IPS-18a (cell line): ENCODE data around the gene GNAI3.

ENCODE experiments used
- H3K27ac ChIP-seq: one replicate; pipeline ENCODE4 v1.5.1; 2013; ENCODE audit warnings: low read length
- H3K27me3 ChIP-seq: one replicate; pipeline ENCODE4 v1.6.1; 2013; ENCODE audit warnings: mild to moderate bottlenecking, low read length; ENCODE audit not compliant: control insufficient read depth, insufficient read depth
- H3K36me3 ChIP-seq: one replicate; pipeline ENCODE4 v1.6.1; 2013; ENCODE audit warnings: low read depth, low read length; ENCODE audit not compliant: control insufficient read depth
- H3K4me1 ChIP-seq: one replicate; pipeline ENCODE4 v1.6.1; 2013; ENCODE audit warnings: low read depth, low read length; ENCODE audit not compliant: control insufficient read depth
- H3K4me3 ChIP-seq: one replicate; pipeline ENCODE4 v1.5.1; 2013; ENCODE audit warnings: low read length
- H3K9ac ChIP-seq: one replicate; pipeline ENCODE4 v1.6.1; 2013; ENCODE audit warnings: mild to moderate bottlenecking, low read length, moderate library complexity
- H3K9me3 ChIP-seq: one replicate; pipeline ENCODE4 v1.6.1; 2013; ENCODE audit warnings: low read depth, low read length; ENCODE audit not compliant: control insufficient read depth

Gene GNAI3

GRCh38 chr1:109586055-109586454 is 37.6 kb downstream of the GNAI3 start:
- Histone ChIP-seq H3K4me3 (no peak overlapping the region), H3K9me3 (no peaks in the 10 kb centered on the region), H3K27ac (no peak overlapping the region), H3K27me3 (no peaks in the 10 kb centered on the region), H3K9ac (no peak overlapping the region), H3K4me1 (no peaks in the 10 kb centered on the region), H3K36me3 (peaks cover 63% of the 10 kb centered on the region)

GRCh38 chr1:109589177-109589576 is 40.8 kb downstream of the GNAI3 start:
- peaks cover 70% of the 10 kb centered on the region for H3K36me3 ChIP-seq
- H3K4me3 ChIP-seq = no peak overlapping the region
- H3K4me1 ChIP-seq = no peaks in the 10 kb centered on the region
- no peak overlapping the region for H3K9ac ChIP-seq
- H3K9me3 ChIP-seq = no peaks in the 10 kb centered on the region
- H3K27ac ChIP-seq = no peak overlapping the region
- H3K27me3 ChIP-seq = no peaks in the 10 kb centered on the region

DNA sequence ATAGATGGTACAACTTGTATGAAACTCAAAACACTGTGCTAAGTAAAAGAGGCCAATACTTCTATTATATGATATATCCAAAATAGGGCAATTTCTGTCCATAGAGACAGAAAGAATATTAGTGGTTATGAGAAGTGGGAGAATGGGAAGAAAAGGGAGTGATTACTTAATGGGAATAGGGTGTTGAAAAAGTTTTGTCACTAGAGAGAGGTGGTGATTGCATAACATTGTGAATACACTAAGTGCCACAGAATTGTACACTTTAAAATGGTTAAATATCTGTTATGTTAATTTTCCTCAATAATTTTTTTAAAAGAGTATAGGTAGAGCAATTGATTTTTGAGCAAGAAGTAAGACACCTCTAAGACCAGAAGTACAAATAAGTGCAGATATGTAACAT is 41.3 kb downstream of the GNAI3 start:
- no peak overlapping the region for H3K9ac ChIP-seq
- H3K27ac ChIP-seq = no peak overlapping the region
- no peaks in the 10 kb centered on the region for H3K4me1 ChIP-seq
- H3K9me3 ChIP-seq = no peaks in the 10 kb centered on the region
- H3K4me3 ChIP-seq = no peak overlapping the region
- H3K36me3 ChIP-seq = peaks cover 65% of the 10 kb centered on the region
- H3K27me3 ChIP-seq = no peaks in the 10 kb centered on the region

GRCh38 chr1:109592916-109593315 is 44.5 kb downstream of the GNAI3 start:
- peaks cover 39% of the 10 kb centered on the region for H3K36me3 ChIP-seq

GRCh38 chr1:109595531-109595930 is 47.1 kb downstream of the GNAI3 start:
- no peak overlapping the region for H3K9ac ChIP-seq
- H3K27me3 ChIP-seq = no peaks in the 10 kb centered on the region
- peaks cover 22% of the 10 kb centered on the region for H3K36me3 ChIP-seq
- no peak overlapping the region for H3K27ac ChIP-seq
- no peaks in the 10 kb centered on the region for H3K4me1 ChIP-seq
- no peak overlapping the region for H3K4me3 ChIP-seq
- no peaks in the 10 kb centered on the region for H3K9me3 ChIP-seq

More at GRCh38 chr1:109592916-109593315, 44.5 kb downstream of the GNAI3 start:
- no peak overlapping the region for H3K27ac ChIP-seq
- H3K9ac ChIP-seq = no peak overlapping the region
- no peaks in the 10 kb centered on the region for H3K27me3 ChIP-seq
- no peak overlapping the region for H3K4me3 ChIP-seq
- H3K4me1 ChIP-seq = no peaks in the 10 kb centered on the region
- no peaks in the 10 kb centered on the region for H3K9me3 ChIP-seq

GRCh38 chr1:109598156-109598555 is 49.7 kb downstream of the GNAI3 start:
- no peak overlapping the region for H3K27ac ChIP-seq
- no peak overlapping the region for H3K4me3 ChIP-seq
- H3K27me3 ChIP-seq = no peaks in the 10 kb centered on the region
- peaks cover 6% of the 10 kb centered on the region for H3K36me3 ChIP-seq
- no peak overlapping the region for H3K9ac ChIP-seq
- no peaks in the 10 kb centered on the region for H3K9me3 ChIP-seq
- no peaks in the 10 kb centered on the region for H3K4me1 ChIP-seq

- Histone ChIP-seq H3K4me1 (no peaks in the 10 kb centered on the region), H3K27ac (no peak overlapping the region), H3K9me3 (no peaks in the 10 kb centered on the region), H3K36me3 (peaks cover 5% of the 10 kb centered on the region), H3K27me3 (no peaks in the 10 kb centered on the region), H3K9ac (no peak overlapping the region), H3K4me3 (no peak overlapping the region)
Observed at GRCh38 chr1:109598655-109599054, 50.2 kb downstream of the GNAI3 start.

DNA sequence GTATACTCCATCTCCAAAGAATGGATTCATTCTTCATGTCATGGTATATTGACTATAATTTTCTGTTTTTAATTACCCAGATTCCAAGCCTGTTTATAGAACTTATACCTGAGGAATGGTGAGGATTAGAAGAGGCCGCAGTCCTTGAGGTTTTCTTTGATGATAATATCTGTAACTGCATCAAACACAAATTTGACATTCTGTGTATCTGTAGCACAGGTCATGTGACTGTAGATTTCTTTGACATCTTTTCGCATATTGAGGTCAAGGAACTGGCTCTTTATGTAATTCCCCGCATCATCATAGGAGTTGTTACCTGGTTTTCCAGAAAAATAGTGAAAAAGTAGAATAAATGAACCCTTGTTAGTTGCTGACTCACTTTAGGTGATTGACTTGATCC is 54.8 kb downstream of the GNAI3 start:
- H3K4me1 ChIP-seq = no peaks in the 10 kb centered on the region
- H3K9me3 ChIP-seq = no peaks in the 10 kb centered on the region
- H3K27me3 ChIP-seq = no peaks in the 10 kb centered on the region
- H3K4me3 ChIP-seq = no peak overlapping the region
- no peaks in the 10 kb centered on the region for H3K36me3 ChIP-seq
- no peak overlapping the region for H3K27ac ChIP-seq
- no peak overlapping the region for H3K9ac ChIP-seq

- H3K4me3 ChIP-seq = no peak overlapping the region
- H3K9ac ChIP-seq = no peak overlapping the region
- no peaks in the 10 kb centered on the region for H3K36me3 ChIP-seq
- H3K9me3 ChIP-seq = no peaks in the 10 kb centered on the region
- H3K4me1 ChIP-seq = peaks cover 6% of the 10 kb centered on the region
- H3K27me3 ChIP-seq = no peaks in the 10 kb centered on the region
- no peak overlapping the region for H3K27ac ChIP-seq
Observed at GRCh38 chr1:109605381-109605780, 57.0 kb downstream of the GNAI3 start.

GRCh38 chr1:109609881-109610280 is 61.5 kb downstream of the GNAI3 start:
- Histone ChIP-seq H3K9me3 (no peaks in the 10 kb centered on the region), H3K9ac (no peak overlapping the region), H3K27ac (no peak overlapping the region), H3K4me3 (no peak overlapping the region), H3K36me3 (no peaks in the 10 kb centered on the region), H3K4me1 (peaks cover 6% of the 10 kb centered on the region), H3K27me3 (no peaks in the 10 kb centered on the region)

- no peak overlapping the region for H3K4me3 ChIP-seq
- no peak overlapping the region for H3K9ac ChIP-seq
- no peaks in the 10 kb centered on the region for H3K27me3 ChIP-seq
- no peaks in the 10 kb centered on the region for H3K36me3 ChIP-seq
- no peak overlapping the region for H3K27ac ChIP-seq
- H3K9me3 ChIP-seq = no peaks in the 10 kb centered on the region
- H3K4me1 ChIP-seq = peaks cover 6% of the 10 kb centered on the region
Observed at GRCh38 chr1:109610609-109611307, 62.3 kb downstream of the GNAI3 start.

DNA sequence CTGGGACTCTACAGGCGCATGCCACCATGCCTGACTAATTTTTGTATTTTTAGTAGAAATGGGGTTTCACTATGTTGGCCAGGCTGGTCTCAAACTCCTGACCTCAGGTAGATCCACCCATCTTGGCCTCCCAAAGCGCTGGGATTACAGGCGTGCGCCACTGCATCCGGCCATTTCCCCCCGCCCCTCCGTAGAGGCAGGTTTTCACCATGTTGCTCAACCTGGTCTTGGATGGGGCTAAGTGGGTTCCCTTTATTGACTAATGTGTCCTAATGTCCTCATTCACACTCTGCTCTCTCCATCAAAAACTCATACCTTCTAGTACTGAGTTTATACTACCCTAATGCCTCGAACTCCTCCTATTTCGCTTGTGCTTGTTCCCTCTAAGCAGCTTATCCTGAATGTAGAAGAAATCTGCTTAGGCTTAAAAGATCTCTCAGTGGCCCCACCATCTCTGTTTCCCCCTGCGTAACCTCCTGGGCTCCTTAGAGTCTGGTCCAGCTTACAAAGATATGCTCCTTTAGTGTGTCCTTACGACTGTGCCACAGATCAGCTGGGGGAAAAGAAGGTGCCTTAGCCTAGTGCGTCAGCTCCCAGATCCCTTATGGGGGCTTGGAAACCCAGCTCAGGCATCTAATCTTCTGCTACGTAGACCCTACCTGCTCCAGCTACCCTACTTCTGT is 63.0 kb downstream of the GNAI3 start:
- no peaks in the 10 kb centered on the region for H3K36me3 ChIP-seq
- H3K4me1 ChIP-seq = peaks cover 6% of the 10 kb centered on the region
- no peak overlapping the region for H3K9ac ChIP-seq
- H3K27ac ChIP-seq = no peak overlapping the region
- no peak overlapping the region for H3K4me3 ChIP-seq
- H3K9me3 ChIP-seq = no peaks in the 10 kb centered on the region
- H3K27me3 ChIP-seq = no peaks in the 10 kb centered on the region
